HCT116 (cell line): ENCODE measurements around the gene SYNJ1.
"Not testable (repeated sequence)": the region's sequence is repeated elsewhere in the genome, so short reads cannot be mapped to it uniquely, and the experiment has no call there.

Experiments used
- EZH2 ChIP-seq: fragments of 200-600 bp; sonication (generic); IDR thresholded peaks from 2 replicates; pipeline ENCODE4 v1.6.1; 2017; ENCODE audit warnings: antibody characterized with exemption, mixed run types
- MAX ChIP-seq: IDR thresholded peaks from 2 replicates; pipeline ENCODE4 v1.6.1; 2012
- POLR2A ChIP-seq: IDR thresholded peaks from 2 replicates; pipeline ENCODE4 v1.7.0; 2011; ENCODE audit warnings: borderline replicate concordance; ENCODE audit not compliant: insufficient read depth, insufficient read length; ENCODE audit errors: extremely low read depth
- ZFX ChIP-seq: fragments of 450-650 bp; IDR thresholded peaks from 2 replicates; pipeline ENCODE4 v1.6.1; 2017
- TF ChIP-seq, protein P1 (sequence below), 3 experiments: fragments of 200-600 bp in 1 of 3; sonication (generic) in 1 of 3; IDR thresholded peaks in 2 of 3; conservative IDR thresholded peaks in 1 of 3; 2 replicates each; pipeline ENCODE4 v1.5.1; 2012 to 2017; ENCODE audit warnings: low read depth in 2 of 3, low read length in 2 of 3, antibody characterized with exemption in 1 of 3, borderline replicate concordance in 1 of 3, control low read depth in 1 of 3, mild to moderate bottlenecking in 1 of 3, mixed read lengths in 1 of 3, mixed run types in 1 of 3, moderate library complexity in 1 of 3; ENCODE audit not compliant: insufficient read depth in 1 of 3

DNA sequence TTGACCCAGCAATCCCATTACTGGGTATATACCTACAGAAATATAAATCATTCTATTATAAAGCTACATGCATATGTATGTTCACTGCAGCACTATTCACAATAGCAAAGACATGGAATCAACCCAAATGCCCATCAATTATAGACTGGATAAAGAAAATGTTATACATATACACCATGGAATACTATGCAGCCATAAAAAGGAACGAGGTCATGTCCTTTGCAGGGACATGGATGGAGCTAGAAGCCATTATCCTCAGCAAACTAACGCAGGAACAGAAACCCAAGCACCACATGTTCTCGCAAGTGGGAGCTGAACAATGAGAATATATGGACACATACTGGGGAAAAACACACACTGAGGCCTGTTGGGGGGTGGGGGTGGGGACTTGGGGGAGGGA lies 18.9 kb upstream of the SYNJ1 start:
- TF ChIP-seq ZFX, POLR2A, EZH2, MAX: not testable (repeated sequence)
- TF ChIP-seq, protein P1, sequence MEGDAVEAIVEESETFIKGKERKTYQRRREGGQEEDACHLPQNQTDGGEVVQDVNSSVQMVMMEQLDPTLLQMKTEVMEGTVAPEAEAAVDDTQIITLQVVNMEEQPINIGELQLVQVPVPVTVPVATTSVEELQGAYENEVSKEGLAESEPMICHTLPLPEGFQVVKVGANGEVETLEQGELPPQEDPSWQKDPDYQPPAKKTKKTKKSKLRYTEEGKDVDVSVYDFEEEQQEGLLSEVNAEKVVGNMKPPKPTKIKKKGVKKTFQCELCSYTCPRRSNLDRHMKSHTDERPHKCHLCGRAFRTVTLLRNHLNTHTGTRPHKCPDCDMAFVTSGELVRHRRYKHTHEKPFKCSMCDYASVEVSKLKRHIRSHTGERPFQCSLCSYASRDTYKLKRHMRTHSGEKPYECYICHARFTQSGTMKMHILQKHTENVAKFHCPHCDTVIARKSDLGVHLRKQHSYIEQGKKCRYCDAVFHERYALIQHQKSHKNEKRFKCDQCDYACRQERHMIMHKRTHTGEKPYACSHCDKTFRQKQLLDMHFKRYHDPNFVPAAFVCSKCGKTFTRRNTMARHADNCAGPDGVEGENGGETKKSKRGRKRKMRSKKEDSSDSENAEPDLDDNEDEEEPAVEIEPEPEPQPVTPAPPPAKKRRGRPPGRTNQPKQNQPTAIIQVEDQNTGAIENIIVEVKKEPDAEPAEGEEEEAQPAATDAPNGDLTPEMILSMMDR (IDR thresholded peaks at IDR 0.05 in 2 of 3, conservative IDR thresholded peaks at IDR 0.05 in 1 of 3; ENCODE audit: borderline replicate concordance in 1 of 3, insufficient read depth in 1 of 3, low read depth in 2 of 3, low read length in 2 of 3) = not testable (repeated sequence)
